Esophagus mucosa (tissue), 1 donor: ENCODE results near the gene ZNF398. TPM values are rescaled to one million over a fixed set of nuclear protein-coding genes. Genes with fewer than 3 reads are reported as not detected.
"Not testable (repeated sequence)": the region's sequence is repeated elsewhere in the genome, so short reads cannot be mapped to it uniquely, and the experiment has no call there.

Experiments
- ATAC-seq: fragments of 200-7000 bp; cut with Tn5 transposase; one replicate; pipeline ENCODE4 v1.9.1; 2020
- total RNA-seq: library from RNA; stranded (reverse); gene quantifications from one replicate; pipeline ENCODE4 v1.2.4, GENCODE V29; 2023
- donor health status: DM: yes; HTN: yes; CAD: no.

Gene ZNF398
- total RNA-seq, result 9.3 TPM

GRCh38 chr7:149147072-149147751 lies at the start of gene ZNF398:
Gene ZNF398, plus strand, starts transcription at chr7:149147453. Its CDS starts 290 bp downstream, at chr7:149147743.
- peak; percentile 81 for ATAC-seq

GRCh38 chr7:149099058-149099457 lies 48.2 kb upstream of the ZNF398 start:
- ATAC-seq, result no peak

- no peak for ATAC-seq
These were observed 46.4 kb upstream of the ZNF398 start for GRCh38 chr7:149100821-149101220.

GRCh38 chr7:149102666-149103065 lies 44.6 kb upstream of the ZNF398 start:
- no peak for ATAC-seq

- no peak for ATAC-seq
These were observed 43.8 kb upstream of the ZNF398 start for GRCh38 chr7:149103424-149103823.

- ATAC-seq, result no peak
These were observed 43.0 kb upstream of the ZNF398 start for GRCh38 chr7:149104214-149104613.

- no peak for ATAC-seq
These were observed 42.5 kb upstream of the ZNF398 start for GRCh38 chr7:149104749-149105148.

- no peak for ATAC-seq
These were observed 37.3 kb upstream of the ZNF398 start for GRCh38 chr7:149109969-149110368.

- no peak for ATAC-seq
These were observed 21.9 kb upstream of the ZNF398 start for GRCh38 chr7:149125189-149125862.

- ATAC-seq, result peak; percentile 98
These were observed 21.2 kb upstream of the ZNF398 start, which contains the start of gene ZNF425 for GRCh38 chr7:149125863-149126661. Gene ZNF425, minus strand, starts transcription at chr7:149126324. Its CDS starts 111 bp downstream, at chr7:149126213.

GRCh38 chr7:149126662-149127266 lies 20.5 kb upstream of the ZNF398 start:
- ATAC-seq, result peak; percentile 61

GRCh38 chr7:149130572-149131198 lies 16.6 kb upstream of the ZNF398 start:
- ATAC-seq, result no peak

GRCh38 chr7:149133028-149133710 lies 14.1 kb upstream of the ZNF398 start:
- ATAC-seq, result no peak

- ATAC-seq, result no peak
These were observed 11.1 kb upstream of the ZNF398 start for GRCh38 chr7:149136118-149136517.

- no peak for ATAC-seq
These were observed 6.4 kb upstream of the ZNF398 start for GRCh38 chr7:149140831-149141230.

GRCh38 chr7:149141893-149142292 lies 5.4 kb upstream of the ZNF398 start:
- ATAC-seq, result no peak

- ATAC-seq, result not testable (repeated sequence)
These were observed 2.8 kb upstream of the ZNF398 start for GRCh38 chr7:149144436-149144922.

GRCh38 chr7:149145031-149145845 lies 2.0 kb upstream of the ZNF398 start:
- peak; percentile 94 for ATAC-seq

- peak; percentile 12 for ATAC-seq
These were observed 750 bp downstream of the ZNF398 start for GRCh38 chr7:149147752-149148653.

- ATAC-seq, result no peak
These were observed 3.7 kb downstream of the ZNF398 start for GRCh38 chr7:149150981-149151380.
